Brain microvascular endothelial cell (primary cell): ENCODE measurements around the gene CALM1.

Experiments used
- DNase-seq: peaks from one replicate; pipeline ENCODE4 v3.0.0-alpha.2; 2020
- H3K27ac ChIP-seq: fragments of 250-450 bp; sonication (Bioruptor Pico); 2 replicates; pipeline ENCODE4 v1.5.1; 2020; ENCODE audit warnings: mild to moderate bottlenecking, moderate library complexity
- H3K27me3 ChIP-seq: fragments of 250-450 bp; sonication (Bioruptor Pico); replicated peaks from 2 replicates; pipeline ENCODE4 v1.5.1; 2020; ENCODE audit warnings: mild to moderate bottlenecking
- H3K36me3 ChIP-seq: fragments of 250-450 bp; sonication (Bioruptor Pico); replicated peaks from 2 replicates; pipeline ENCODE4 v1.5.1; 2020; ENCODE audit warnings: mild to moderate bottlenecking
- H3K4me3 ChIP-seq: 2 replicates; pipeline ENCODE4 v1.5.1; 2011; ENCODE audit warnings: low read depth, mild to moderate bottlenecking, control low read depth, low read length, moderate library complexity
- in situ Hi-C: cut with HindIII; loops from 2 replicates; pipeline ENCODE4 v1.10.0; 2017; ENCODE audit warnings: low sequenced_read_pairs, low pct_ligation_motif_present
- TF ChIP-seq, protein P1 (sequence below): IDR thresholded peaks from 2 replicates; pipeline ENCODE4 v1.5.1; 2011; ENCODE audit warnings: low read depth, mild to moderate bottlenecking, moderate library complexity, low read length, control low read depth, inconsistent platforms; ENCODE audit errors: missing control alignments

CALM1 gene

DNA sequence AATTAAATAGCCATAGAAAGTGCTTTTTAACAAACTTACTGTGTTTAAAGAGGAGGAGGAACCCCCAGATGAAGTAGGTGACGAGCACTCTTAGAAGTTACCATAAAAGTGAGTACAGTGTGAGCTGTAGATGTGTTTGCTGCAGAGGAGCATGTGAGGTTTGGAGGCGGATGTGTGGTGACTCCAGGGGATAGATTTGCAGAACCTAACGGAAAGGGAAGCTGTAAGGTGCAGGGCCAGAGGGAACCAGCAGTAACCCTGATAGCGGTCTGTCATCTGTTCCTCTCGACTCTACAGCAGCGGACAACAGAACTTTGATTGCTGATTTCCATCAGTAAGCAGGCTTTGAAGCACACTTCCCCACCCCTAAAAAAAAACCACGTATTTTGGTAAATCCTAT lies 5.2 kb downstream of the CALM1 start:
- no peak for DNase-seq
- no peak overlapping the region for H3K27ac ChIP-seq
- H3K4me3 ChIP-seq = no peak overlapping the region
- peaks cover 60% of the 10 kb centered on the region for H3K36me3 ChIP-seq
- TF ChIP-seq, protein P1, sequence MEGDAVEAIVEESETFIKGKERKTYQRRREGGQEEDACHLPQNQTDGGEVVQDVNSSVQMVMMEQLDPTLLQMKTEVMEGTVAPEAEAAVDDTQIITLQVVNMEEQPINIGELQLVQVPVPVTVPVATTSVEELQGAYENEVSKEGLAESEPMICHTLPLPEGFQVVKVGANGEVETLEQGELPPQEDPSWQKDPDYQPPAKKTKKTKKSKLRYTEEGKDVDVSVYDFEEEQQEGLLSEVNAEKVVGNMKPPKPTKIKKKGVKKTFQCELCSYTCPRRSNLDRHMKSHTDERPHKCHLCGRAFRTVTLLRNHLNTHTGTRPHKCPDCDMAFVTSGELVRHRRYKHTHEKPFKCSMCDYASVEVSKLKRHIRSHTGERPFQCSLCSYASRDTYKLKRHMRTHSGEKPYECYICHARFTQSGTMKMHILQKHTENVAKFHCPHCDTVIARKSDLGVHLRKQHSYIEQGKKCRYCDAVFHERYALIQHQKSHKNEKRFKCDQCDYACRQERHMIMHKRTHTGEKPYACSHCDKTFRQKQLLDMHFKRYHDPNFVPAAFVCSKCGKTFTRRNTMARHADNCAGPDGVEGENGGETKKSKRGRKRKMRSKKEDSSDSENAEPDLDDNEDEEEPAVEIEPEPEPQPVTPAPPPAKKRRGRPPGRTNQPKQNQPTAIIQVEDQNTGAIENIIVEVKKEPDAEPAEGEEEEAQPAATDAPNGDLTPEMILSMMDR = no peak
- in situ Hi-C loops = no loop called here
- H3K27me3 ChIP-seq = no peaks in the 10 kb centered on the region

GRCh38 chr14:90403065-90403464 lies 6.2 kb downstream of the CALM1 start:
- TF ChIP-seq, protein P1 = no peak
- DNase-seq = no peak
- H3K27ac ChIP-seq = no peak overlapping the region
- peaks cover 60% of the 10 kb centered on the region for H3K36me3 ChIP-seq
- H3K4me3 ChIP-seq = no peak overlapping the region
- in situ Hi-C loops = no loop called here
- H3K27me3 ChIP-seq = no peaks in the 10 kb centered on the region

DNA sequence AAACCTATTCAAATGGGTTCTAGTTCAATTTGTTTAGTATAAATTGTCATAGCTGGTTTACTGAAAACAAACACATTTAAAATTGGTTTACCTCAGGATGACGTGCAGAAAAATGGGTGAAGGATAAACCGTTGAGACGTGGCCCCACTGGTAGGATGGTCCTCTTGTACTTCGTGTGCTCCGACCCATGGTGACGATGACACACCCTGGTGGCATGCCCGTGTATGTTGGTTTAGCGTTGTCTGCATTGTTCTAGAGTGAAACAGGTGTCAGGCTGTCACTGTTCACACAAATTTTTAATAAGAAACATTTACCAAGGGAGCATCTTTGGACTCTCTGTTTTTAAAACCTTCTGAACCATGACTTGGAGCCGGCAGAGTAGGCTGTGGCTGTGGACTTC lies 8.3 kb downstream of the CALM1 start:
- Histone ChIP-seq H3K36me3 (peaks cover 60% of the 10 kb centered on the region), H3K27ac (no peak overlapping the region), H3K4me3 (no peak overlapping the region), H3K27me3 (no peaks in the 10 kb centered on the region)
- TF ChIP-seq, protein P1 = no peak
- in situ Hi-C loops = no loop called here
- no peak for DNase-seq

- H3K27ac ChIP-seq = no peak overlapping the region
- in situ Hi-C loops = no loop called here
Observed at GRCh38 chr14:90405755-90406154, 8.9 kb downstream of the CALM1 start.

GRCh38 chr14:90406384-90406798 lies 9.6 kb downstream of the CALM1 start:
- Histone ChIP-seq H3K36me3 (peaks cover 51% of the 10 kb centered on the region), H3K27me3 (no peaks in the 10 kb centered on the region), H3K27ac (no peak overlapping the region), H3K4me3 (no peak overlapping the region)
- in situ Hi-C loops = no loop called here
- TF ChIP-seq, protein P1 = no peak
- DNase-seq = no peak

More at GRCh38 chr14:90405755-90406154, 8.9 kb downstream of the CALM1 start:
- no peak overlapping the region for H3K4me3 ChIP-seq
- peaks cover 58% of the 10 kb centered on the region for H3K36me3 ChIP-seq
- no peak for DNase-seq
- TF ChIP-seq, protein P1 = no peak
- no peaks in the 10 kb centered on the region for H3K27me3 ChIP-seq

DNA sequence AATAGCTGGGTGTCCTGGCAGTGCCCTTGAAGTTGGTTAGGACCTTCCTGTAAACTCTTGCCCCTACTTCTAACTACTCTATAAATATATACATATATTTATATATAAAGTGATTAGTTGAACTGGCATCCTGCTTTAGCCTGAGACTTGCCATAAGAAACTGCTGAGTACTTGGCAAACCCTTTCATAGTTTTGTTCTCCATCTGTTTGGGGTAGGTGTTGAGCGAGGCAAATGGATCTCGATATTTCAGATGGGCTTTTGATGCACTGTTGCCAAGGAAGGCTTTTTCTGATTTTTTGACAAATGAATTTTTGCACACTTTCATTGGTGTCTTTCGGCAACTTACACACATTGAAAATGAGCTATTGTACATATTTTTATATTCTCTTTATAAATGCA lies 10.4 kb downstream of the CALM1 start:
- H3K36me3 ChIP-seq = peaks cover 43% of the 10 kb centered on the region
- in situ Hi-C loops = no loop called here
- H3K4me3 ChIP-seq = no peak overlapping the region
- no peaks in the 10 kb centered on the region for H3K27me3 ChIP-seq
- no peak for DNase-seq
- H3K27ac ChIP-seq = no peak overlapping the region
- TF ChIP-seq, protein P1 = no peak
